Thoracic aorta (tissue), 2 donors: Measurements from ENCODE around the gene C6orf15. TPM values are rescaled to one million over a fixed set of nuclear protein-coding genes. Genes with fewer than 3 reads are reported as not detected.

Experiments used
- ATAC-seq: fragments of 150-250 bp; one replicate; pipeline ENCODE4 v1.8.0; 2017; ENCODE audit warnings: low read depth; ENCODE audit not compliant: insufficient number of reproducible peaks, low FRiP score
- DNase-seq: peaks from one replicate; pipeline ENCODE4 v3.0.0-alpha.2; 2020; ENCODE audit warnings: low spot score
- H3K27ac ChIP-seq, 2 donors: fragments of 200-600 bp; sonication (generic); 1 replicate in 1 of 2; 2 replicates in 1 of 2; pipeline ENCODE4 v1.5.1; 2016; ENCODE audit warnings: mild to moderate bottlenecking in 2 of 2, moderate library complexity in 2 of 2
- H3K27me3 ChIP-seq: fragments of 200-600 bp; sonication (generic); replicated peaks from 2 replicates; pipeline ENCODE4 v1.6.0; 2016; ENCODE audit warnings: mild to moderate bottlenecking; ENCODE audit not compliant: insufficient read depth
- H3K36me3 ChIP-seq: fragments of 200-600 bp; sonication (generic); one replicate; pipeline ENCODE4 v1.5.1; 2016
- H3K4me1 ChIP-seq, 2 donors: fragments of 200-600 bp; sonication (generic); 1 replicate in 1 of 2; 2 replicates in 1 of 2; pipeline versions ENCODE4 v1.5.1 to v1.6.0; 2016; ENCODE audit warnings: low read depth in 2 of 2, mild to moderate bottlenecking in 1 of 2; ENCODE audit not compliant: control insufficient read depth in 1 of 2
- H3K4me3 ChIP-seq: fragments of 200-600 bp; sonication (generic); 2 replicates; pipeline ENCODE4 v1.5.1; 2016; ENCODE audit warnings: mild to moderate bottlenecking
- H3K9me3 ChIP-seq: fragments of 200-600 bp; sonication (generic); 2 replicates; pipeline ENCODE4 v1.5.1; 2016
- total RNA-seq, 2 donors: library from RNA; depleted of rRNA; stranded (reverse); fragments of >200 nt; gene quantifications; one replicate each; pipeline versions ENCODE4 v1.1.0 to v1.2.3, GENCODE V29; 2016
- TF ChIP-seq, protein P1 (sequence below): fragments of 200-600 bp; sonication (generic); IDR thresholded peaks from one replicate; pipeline ENCODE4 v1.5.1; 2019; ENCODE audit warnings: antibody characterized with exemption

Gene C6orf15
- total RNA-seq, 2 donors from 2014 or later: not detected

DNA sequence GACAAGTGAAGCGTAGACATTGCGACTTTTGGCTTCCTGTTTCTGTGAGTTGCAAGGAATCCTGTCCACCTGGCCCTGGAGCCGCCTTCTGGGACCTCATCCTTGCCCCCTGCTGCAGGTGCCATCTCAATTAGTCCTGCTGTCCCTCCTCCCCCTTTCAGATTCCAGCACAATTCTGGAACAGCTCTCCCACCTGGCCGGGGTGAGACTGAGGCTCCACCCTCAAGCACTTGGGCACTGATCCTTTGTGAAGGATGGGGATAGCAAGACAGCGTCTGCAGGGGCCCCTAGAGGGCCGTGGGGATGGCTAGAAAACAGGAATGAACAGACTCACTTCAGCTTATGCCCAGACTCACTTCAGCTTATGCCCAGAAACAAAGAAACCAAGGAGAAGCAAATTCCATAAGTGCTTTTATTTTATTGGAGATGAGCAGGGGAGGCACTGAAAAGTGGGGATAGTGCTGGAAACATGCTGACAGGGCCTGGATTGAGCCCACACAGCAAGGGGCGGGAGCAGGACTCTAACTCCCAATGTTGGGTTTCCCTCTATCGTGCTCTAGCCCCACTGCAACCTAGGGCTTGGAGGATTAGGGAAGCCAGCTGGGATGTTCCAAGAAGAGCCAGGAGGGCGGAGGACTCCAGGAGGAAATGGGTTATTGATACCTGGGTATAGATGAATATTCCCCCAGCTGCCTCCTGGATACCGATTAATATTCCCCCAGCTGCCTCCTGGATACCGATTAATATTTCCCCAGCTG is 1.4 kb downstream of the C6orf15 start:
- ATAC-seq (no peak), DNase-seq (no peak)
- peaks cover 6 to 23% of the 10 kb centered on the region in 2 donors for H3K4me1 ChIP-seq
- H3K36me3 ChIP-seq: no peaks in the 10 kb centered on the region
- no peaks in the 10 kb centered on the region for H3K27me3 ChIP-seq
- no peaks in the 10 kb centered on the region for H3K9me3 ChIP-seq
- TF ChIP-seq, protein P1, sequence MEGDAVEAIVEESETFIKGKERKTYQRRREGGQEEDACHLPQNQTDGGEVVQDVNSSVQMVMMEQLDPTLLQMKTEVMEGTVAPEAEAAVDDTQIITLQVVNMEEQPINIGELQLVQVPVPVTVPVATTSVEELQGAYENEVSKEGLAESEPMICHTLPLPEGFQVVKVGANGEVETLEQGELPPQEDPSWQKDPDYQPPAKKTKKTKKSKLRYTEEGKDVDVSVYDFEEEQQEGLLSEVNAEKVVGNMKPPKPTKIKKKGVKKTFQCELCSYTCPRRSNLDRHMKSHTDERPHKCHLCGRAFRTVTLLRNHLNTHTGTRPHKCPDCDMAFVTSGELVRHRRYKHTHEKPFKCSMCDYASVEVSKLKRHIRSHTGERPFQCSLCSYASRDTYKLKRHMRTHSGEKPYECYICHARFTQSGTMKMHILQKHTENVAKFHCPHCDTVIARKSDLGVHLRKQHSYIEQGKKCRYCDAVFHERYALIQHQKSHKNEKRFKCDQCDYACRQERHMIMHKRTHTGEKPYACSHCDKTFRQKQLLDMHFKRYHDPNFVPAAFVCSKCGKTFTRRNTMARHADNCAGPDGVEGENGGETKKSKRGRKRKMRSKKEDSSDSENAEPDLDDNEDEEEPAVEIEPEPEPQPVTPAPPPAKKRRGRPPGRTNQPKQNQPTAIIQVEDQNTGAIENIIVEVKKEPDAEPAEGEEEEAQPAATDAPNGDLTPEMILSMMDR: no peak
- no peak overlapping the region for H3K4me3 ChIP-seq
- H3K27ac ChIP-seq: no peak overlapping the region

DNA sequence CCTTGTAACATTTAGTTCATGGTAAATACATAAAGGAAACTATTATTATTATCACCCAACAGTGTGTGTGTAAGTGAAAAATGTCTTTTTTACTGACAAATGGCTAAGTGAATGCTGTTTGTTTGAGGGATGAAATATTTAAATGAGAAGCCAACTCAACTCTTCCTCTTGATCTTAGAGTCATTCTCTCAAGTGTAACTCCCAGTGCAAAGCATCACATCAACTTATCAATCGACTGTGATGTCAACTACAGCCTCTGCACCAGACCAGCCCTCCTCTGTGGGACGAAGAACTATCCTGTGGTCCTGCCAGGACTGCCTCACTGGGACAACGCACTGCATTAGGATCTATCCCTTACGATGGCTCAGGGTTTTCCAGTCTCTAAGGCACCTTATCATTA is 5.3 kb downstream of the C6orf15 start:
- ATAC-seq (no peak), DNase-seq (no peak)
- TF ChIP-seq, protein P1: no peak
- Histone ChIP-seq H3K27me3 (no peaks in the 10 kb centered on the region), H3K4me3 (no peak overlapping the region), H3K9me3 (no peaks in the 10 kb centered on the region), H3K36me3 (no peaks in the 10 kb centered on the region), H3K27ac (no peak overlapping the region), H3K4me1 (no peaks in the 10 kb centered on the region)

DNA sequence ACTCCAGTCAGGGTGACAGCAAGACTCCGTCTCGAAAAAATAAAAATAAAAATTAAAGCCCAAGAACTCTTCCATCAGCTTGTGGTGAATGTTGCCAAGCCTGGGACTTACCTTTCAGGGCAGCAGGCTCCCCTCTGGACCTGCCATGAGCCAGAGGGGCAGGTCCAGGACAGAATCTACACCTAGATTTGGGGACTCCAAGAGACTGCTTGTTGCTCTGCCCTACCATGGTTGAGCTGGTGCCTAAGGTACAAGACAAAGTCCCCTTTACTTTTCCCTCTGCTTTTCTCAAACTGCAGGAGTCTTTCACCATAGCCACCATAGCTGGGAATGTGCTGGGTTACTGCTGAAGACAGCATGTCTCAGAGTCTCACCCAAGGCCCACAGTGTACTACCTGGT is 9.2 kb downstream of the C6orf15 start:
- no peak for ATAC-seq
- Histone ChIP-seq H3K27me3 (no peaks in the 10 kb centered on the region), H3K4me3 (no peak overlapping the region), H3K4me1 (no peaks in the 10 kb centered on the region), H3K9me3 (no peaks in the 10 kb centered on the region), H3K27ac (no peak overlapping the region), H3K36me3 (no peaks in the 10 kb centered on the region)
- TF ChIP-seq, protein P1: no peak
- no peak for DNase-seq

DNA sequence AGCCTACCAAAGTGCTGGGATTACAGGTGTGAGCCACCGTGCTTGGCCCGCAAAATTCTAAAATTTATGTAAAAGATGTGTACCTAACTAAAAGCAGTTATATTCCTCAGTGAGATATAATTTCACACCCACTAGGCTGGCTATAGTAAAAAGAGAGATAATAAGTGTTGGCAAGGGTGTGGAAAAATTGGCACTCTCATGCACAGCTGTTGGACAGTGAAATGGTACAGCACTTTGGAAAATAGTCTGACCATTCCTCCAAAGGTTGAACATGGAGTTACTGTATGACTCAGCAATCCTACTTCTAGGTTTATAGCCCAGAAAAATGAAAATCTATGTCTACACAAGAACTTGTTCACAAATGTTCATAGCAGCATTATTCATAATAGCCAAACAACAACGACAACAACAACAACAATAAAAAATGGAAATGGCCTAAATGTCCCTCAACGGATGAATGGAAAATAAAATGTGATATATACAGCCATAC is 13.9 kb downstream of the C6orf15 start:
- no peaks in the 10 kb centered on the region for H3K36me3 ChIP-seq
- ATAC-seq (no peak), DNase-seq (no peak)
- TF ChIP-seq, protein P1: no peak
- H3K27me3 ChIP-seq: no peaks in the 10 kb centered on the region
- H3K4me3 ChIP-seq: no peak overlapping the region
- no peak overlapping the region for H3K27ac ChIP-seq
- no peaks in the 10 kb centered on the region for H3K9me3 ChIP-seq
- H3K4me1 ChIP-seq: no peaks in the 10 kb centered on the region

DNA sequence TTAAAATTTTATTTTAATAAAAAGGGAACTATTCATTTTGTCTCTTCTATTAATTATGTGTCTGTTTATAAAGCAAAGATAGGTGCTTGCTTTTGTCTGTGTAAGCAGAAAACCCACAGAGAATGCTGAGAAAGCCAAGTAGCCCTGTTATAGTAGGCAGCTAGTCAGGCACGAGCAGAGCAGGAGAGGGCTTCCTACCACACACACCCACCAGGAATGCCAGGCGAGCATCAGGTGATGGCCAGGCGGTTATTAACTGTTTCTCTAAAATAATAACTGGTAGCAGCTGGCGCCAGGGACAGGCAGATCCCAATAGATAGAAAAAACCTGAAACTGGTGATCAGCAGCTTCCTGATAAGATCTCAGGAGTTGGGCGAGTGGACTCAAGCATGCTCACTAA is 15.7 kb downstream of the C6orf15 start:
- Histone ChIP-seq H3K27ac (no peak overlapping the region), H3K4me1 (no peaks in the 10 kb centered on the region), H3K4me3 (no peak overlapping the region), H3K27me3 (no peaks in the 10 kb centered on the region), H3K9me3 (no peaks in the 10 kb centered on the region), H3K36me3 (no peaks in the 10 kb centered on the region)
- ATAC-seq (no peak), DNase-seq (no peak)
- TF ChIP-seq, protein P1: no peak
